IPS DF 19.7 (cell line): ENCODE data around the gene WDFY2.

Experiments used
- DNase-seq: peaks from one replicate; pipeline ENCODE4 v3.0.0-alpha.2; 2013; ENCODE audit warnings: low read depth, low spot score

WDFY2 gene

DNA sequence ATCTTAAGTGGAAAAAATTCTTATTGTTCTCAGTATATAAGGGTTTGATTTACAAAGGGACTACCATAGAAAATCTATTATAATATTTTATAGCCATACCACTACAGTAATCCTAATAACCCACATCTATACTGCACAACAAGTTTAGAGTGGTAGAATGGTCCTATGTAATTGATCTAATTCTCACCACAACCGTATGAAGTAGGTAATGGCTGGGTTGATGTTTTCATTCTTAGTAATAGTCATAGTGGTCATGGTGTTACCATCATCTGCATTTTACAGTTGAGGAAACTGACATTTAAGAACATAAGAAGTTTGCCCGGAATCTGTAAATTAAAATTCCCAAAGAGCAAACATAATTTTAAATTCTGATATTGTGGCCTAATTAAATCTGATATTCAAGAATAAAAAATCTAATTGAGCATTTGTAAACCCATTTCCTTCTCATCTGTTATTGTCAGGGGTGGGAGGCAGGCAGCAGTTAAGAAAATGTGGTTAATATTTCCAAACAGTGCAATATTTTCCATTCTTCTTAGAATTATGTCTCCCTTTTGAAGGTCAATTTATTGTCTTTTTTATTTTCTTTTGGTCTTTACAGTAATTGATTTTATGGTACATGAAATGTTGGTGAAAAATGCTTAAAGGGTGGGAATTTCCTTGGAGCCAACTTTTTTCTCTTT lies 154.1 kb downstream of the WDFY2 start:
- no peak for DNase-seq

DNA sequence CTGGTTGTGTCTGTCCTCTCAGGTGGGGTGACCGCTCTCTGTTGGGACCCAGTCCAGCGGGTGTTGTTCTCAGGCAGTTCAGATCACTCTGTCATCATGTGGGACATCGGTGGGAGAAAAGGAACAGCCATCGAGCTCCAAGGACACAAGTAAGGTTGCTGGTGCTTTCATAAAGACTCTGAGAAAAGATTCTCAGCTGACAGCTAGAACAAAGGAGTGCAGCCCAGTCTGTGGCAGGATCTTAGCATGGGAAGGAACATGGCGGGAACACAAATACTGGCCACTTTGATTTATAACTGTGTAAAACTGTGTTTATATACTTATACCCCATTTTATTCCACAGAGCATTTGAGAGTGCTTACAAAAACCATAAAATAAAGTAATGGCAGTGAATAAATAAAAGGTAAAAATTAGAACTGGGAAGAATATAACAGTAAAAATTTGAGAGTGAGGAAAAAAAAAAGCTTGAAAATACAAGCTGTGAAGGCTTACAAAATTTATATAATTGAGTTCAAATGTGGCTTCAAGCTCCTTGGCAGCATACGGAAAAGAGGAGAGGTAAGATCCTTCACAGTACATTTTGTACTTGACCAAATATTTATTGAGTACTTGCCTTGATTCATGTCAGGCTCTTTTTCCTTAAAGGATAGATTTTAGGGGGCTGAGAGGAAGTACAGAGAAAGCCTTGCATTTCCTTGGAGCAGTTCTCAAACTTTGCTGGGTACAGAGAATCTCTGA lies 154.9 kb downstream of the WDFY2 start:
- no peak for DNase-seq

DNA sequence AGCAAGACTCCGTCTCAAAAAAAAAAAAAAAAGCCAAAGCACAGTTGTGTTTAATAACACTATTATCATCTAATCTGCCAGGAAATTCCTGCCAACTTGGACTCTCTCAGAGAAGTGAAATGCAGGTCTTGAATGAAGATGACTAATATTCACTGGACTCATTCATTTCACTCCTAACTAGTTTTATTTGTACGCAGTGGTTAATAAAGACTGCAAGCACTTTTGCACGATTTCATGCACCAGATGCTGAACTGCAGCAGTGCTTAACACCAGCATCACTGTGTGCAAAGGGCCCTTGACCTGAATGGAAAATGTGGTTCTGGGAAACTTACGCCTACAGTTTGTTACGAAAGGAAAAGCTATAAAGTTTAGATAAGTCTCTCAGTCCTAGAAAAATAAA lies 156.4 kb downstream of the WDFY2 start:
- DNase-seq: no peak

DNA sequence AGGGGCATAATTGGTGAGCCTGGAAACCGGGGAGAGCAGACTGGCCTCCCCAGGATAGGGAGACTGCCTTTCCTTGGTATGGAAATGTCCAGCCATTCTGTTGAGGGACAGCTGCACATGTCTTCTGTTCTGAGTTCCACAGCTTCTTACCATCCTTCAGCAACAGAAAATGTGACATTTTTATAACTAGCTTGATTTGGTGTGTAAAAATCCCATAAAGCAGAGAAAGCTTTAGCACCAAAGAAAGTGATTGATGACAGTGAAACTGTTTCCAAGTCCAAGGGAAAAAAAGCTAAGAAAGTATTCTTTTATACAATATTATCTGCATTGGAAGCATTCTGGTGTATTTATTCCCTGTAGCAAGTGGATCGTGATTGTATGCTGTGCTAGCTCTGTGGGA lies 157.8 kb downstream of the WDFY2 start:
- no peak for DNase-seq

DNA sequence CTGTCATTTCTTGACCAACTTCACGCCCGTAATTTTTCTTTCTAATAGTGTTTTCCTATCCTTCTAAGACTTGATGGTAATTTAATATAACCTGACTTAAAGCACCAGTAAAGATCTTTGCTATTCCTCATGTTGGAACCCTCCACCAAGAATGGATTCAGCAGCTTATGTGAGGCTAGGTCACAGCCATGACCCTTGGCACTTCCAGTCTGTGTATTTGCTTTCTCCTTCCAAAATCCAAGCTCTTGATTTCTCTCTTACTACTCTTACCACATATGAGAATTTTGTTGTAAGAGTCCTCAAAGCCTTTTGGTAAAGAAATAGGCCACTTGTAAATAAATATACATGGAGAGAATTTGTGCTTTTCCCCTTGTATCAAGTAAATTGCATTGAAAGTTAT lies 158.3 kb downstream of the WDFY2 start:
- DNase-seq: no peak

DNA sequence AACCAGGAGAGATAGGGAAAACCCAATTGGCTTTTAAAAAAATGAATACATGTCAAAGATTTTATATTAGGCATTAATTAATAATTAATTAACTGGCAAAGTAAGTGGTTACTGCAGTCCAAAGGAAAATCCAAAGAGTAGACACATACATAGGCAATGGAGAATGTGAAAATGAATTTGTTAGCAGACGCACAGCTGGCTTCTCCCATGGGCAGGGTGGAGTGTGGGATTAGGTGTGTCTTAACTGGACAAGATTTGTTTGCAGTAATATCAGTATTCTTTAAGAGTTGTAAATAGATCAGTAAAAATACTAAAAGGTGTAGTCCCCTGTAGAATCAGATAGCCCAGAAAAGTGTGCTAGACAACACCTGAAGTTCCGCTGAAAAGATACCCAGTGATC lies 161.0 kb downstream of the WDFY2 start:
- DNase-seq: no peak

DNA sequence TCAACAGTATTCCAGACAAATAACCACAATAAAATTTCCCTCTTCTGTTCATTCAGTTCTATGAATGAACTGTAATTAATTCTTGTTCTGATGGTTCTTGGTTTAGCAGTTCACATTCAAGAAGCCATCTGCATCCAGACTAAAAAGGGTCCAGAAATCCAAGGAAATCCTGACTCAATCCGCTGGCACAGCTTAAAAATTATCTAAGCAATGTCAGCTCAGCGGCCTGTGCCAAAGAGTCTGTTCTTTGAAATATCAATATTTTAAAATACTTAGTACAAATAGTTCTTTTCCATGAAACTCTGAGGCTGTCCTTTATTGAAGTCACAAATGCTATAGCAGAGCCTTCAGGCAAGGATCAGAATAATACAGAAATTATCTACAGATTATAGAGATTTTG lies 162.5 kb downstream of the WDFY2 start:
- DNase-seq: no peak

DNA sequence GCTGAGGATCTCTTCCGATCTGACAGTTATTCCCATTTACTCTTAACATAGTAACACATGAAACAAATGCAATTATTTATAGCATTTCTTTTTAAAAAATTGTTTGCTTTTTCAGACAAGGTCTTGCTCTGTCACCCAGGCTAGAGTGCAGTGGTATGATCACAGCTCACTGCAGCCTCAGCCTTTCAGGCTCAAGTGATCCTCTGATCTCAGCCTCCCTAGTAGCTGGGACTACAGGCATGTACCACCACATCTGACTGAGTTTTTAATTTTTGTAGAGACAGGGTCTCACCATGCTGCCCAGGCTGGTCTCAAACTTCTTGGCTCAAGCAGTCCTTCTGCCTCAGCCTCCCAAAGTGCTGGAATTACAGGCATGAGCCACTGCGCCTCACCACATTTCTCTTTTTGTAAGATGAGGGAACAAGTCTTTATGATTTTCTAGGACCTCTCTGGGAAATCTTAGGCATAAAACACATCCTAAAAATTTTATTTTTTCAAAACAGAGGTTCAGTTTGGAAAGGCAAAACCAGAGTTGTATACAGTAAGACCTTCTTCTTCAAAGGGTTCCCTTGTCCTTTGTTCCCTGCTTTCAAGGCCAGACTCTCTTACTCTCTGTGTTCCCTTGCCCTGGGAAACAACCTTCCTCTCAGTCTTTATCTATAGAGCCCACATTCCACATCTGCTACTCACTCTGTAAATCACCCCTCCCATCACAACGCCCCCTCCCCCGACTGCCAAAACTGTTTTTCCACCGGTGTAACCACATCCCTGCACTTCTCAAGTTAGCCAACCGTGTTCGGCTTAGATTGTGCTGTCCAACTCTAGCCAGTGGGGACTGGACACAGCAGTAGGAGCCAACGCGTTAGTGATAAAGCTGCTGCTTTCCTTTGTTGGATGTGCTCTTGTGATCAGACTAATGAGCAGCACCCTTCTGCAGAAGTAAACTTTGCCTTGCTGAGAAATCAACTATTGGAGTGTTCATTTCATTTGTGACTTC lies 163.5 kb downstream of the WDFY2 start:
- no peak for DNase-seq

DNA sequence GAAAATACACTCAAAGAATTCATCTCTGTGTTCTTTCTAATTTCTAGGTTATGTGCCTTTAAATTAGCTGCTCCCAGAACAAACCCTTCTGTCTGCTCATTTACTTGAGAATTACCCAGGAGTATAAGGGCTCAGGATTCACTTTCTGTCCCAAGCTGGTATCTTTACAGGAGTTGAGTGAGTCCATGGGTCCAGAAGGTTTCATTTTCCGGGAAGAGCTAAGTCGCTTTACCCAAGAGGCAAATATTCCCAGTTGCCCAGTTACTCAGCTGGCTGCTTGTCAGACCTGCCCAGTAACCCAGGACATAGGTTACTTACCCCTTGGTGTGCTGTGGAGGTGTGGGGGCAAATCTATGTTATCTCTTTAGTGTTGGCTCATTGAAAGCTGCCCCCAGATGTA lies 172.4 kb downstream of the WDFY2 start:
- DNase-seq: no peak

DNA sequence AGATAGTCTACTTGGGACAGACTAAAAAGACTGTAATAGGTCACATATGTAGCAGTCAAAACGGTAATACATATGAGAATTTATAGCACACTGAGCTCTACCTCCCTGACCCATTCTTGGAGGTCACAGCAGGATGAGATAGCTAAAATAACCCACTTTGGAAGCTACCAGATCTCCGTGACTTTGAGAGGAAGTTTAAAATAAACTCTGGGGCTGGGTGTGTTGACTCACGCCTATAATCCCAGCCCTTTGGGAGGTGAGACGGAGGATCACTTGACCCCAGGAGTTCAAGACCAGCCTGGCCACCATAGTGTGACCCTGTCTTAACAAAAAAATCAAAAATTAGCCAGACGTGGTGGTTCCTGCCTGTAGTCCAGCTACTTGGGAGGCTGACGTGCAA lies 174.4 kb downstream of the WDFY2 start:
- no peak for DNase-seq

DNA sequence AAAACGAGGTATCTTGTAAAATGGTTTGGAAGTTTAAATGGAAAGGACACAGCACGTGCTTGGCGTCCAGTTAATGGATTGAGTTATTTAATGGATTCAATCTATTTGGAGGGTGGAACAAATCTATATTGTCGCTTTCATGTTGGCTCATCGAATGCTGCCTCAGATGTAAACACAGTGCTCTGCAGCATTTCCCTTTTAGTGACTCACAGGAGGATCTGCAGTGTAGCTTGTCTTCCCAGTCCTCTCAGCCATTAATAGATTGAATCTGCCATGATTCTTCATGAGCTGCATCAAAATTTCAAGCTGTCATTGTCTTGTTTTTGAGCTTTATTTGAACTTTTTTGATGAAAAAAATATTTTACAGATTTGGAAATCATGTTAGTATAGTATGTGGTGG lies 175.0 kb downstream of the WDFY2 start:
- DNase-seq: no peak

DNA sequence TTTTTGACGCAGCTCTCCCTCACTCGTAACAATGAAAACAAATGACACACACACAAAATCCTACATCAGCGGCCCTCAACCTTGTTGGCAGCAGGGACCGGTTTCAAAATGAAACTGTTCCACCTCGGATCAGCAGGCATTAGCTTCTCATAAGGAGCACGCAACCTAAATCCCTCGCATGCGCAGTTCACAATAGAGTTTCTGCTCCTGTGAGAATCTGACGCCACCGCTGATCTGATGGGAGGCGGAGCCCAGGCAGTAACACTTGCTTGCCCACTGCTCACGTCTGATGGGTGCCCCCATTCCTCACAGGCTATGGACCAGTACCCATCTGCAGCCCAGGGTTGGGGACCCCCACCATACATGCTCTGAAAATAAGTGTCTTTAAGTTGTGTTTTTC lies 176.3 kb downstream of the WDFY2 start:
- DNase-seq: no peak

DNA sequence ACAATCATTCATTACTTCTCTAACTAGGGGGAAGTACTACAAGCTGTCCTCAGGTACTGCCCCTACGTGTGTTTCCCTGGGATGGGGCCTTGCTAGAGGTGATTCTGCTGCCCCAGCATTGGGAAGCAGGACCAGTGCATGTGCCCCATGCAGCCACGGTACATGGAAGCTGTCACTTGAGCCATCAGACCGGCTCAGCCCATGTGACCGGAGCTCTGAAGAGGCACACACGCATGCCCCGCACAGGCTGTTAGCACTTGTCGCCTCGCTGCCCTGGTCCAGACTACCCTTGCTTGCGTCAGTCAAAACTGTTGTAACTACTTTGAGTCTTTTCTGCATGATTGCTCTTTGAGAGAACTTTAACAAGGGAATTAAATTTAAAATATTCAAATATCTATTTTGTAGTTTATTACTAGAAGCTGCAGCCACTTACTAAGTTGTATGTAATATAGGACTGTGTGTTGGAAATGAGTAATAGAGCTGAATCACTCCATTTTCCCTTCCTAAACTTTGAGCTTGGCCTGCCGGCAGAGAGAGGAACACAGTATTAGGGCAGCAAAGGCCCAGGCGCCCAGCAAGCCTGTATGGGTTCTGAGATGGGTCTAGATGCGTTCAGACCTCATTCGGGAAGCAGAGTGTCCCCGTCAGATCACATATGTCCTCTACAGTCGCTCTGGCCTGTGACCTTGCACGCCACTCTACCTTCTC lies 177.5 kb downstream of the WDFY2 start:
- no peak for DNase-seq

DNA sequence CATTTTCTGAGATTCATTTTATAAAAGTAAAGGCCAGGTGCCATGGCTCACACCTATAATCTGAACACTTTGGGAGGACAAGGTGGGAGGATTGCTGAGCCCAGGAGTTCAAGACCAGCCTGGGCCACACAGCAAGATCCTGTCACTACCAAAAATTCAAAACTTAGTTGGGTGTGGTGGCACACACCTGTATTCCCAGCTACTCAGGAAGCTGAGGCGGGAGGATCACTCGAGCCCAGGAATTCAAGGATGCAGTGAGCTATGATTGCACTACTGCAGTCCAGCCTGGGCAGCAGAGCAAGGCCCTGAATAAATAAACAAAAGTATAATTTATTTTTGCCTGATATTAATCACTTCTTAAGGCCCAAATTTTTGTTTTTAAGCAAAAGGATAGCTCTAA lies 179.2 kb downstream of the WDFY2 start:
- DNase-seq: no peak

DNA sequence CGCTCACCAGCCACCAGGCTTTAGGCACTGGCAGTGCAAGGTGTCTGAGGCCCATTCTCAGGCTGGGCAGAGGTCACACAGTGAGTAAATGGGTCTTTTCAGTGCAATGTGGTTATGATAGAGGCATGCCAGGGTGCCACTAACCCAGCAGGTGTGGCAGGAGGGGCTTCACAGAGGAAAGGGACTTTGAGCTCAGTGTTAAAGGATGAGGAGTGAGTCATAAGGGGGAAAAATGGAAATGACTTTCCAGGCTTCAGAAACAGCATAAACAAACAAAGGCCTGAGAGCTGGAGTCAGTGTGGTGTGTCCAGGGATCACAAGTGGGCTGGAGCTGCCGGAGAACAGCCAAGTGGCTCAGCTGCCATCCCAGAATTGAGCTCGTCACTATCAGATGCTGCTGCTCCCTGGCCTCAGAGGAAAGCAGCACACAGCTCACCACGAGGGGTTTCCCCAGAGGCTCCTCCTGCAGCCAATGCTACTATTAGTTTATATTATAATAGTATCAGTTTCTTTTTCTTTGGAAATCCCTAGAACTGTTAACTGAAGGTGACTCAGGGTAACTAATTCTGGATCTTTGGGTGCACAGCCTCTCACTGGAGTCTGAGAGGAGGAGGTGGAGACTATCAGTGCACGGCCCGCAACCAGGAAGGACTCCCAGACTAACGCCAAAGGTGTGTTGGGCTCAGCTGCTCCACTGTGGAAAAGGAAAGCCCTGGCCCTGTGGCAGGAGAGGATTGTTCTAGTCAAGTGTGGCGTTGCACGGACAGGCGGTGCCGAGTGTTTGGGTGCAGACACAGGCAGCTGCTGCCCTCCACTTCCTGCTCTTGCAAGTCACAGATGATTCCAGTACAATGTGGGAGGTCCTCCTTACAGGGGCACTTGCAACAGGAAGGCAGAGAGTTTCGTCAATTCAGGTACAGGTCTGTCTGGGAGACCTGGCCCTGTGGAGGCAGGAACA lies 180.2 kb downstream of the WDFY2 start:
- no peak for DNase-seq

DNA sequence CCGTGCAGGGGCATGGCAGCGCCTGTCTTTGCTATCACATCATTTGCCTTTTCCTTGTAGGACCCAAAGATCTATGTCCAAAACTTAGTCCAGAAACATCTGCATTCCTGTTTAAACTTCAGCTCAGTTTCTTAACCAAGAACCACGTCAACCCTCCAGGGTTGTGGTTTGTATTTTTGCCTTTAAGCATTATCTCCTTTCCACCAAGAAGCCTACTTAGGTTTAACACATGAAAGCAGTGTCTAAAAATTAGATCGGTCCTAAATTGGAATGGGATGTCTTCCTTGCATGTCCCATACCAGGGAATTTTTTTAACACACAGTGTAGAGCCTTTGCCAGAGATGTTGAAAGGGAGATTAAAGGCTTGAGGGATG lies 180.9 kb downstream of the WDFY2 start:
- no peak for DNase-seq

DNA sequence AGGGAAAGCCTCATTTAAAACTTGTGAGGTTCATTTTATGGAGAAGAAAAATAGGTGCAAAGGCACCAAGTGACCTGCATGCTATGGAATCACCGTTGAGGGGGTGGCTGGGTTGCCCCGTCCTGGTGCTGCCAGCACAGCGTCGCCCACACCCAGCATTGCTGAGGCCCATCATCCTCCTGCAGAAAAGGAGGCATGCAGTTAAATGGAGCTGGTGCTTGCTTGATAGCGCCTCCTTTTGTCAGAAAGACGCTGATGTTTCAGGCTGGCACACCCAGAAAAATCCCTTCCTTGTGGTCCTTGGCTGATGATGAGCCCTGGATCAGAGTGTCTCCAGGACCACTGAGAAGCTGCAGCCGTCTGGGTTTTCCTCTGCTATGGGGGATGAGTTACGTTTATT lies 182.8 kb downstream of the WDFY2 start:
- DNase-seq: no peak

DNA sequence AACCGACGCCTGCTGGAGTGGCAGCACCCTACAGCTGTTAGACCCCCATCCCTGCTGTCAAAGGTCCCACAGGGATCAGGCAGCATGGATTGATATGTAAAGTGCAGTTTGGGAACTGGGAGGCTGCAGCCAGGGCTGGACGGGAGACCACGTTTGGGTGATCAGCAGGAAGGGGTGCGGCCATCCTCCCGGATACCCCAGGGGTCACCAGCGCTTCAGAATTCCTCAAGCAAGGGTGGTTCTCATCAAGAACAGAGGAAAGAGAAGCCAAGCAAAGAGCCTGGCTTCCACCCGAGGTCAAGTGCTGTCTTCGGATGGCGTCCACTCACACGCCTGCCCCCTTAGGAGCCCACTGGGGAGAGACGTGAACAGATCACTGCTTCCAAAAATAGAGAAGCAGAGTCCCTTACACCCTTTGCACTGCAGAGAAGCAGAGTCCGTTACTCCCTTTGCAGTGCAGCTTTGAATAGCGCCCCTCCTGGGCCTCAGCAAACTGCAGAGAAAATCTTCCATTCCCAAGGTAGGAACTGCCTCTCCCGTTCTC lies 184.2 kb downstream of the WDFY2 start:
- DNase-seq: no peak

DNA sequence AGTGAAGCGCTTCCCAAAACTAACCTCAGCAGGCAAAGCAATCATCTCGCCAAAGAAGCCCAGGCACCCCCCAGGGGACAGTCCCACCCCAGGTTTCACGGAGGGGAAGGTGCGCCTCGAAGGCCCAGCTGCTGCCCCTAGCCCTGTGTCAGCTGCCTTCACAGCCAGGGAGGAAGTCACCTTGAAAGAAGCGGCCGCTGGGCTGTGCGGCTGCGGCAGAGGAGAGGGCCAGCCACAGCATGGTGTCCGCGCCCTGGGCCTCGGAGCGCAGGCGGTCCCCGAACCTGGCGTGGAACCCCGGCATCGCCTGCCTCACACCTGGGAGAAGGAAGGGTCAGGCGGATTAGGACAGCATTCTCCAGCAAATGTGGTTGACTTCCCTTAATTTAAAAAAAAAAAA lies 184.7 kb downstream of the WDFY2 start:
- DNase-seq: no peak

DNA sequence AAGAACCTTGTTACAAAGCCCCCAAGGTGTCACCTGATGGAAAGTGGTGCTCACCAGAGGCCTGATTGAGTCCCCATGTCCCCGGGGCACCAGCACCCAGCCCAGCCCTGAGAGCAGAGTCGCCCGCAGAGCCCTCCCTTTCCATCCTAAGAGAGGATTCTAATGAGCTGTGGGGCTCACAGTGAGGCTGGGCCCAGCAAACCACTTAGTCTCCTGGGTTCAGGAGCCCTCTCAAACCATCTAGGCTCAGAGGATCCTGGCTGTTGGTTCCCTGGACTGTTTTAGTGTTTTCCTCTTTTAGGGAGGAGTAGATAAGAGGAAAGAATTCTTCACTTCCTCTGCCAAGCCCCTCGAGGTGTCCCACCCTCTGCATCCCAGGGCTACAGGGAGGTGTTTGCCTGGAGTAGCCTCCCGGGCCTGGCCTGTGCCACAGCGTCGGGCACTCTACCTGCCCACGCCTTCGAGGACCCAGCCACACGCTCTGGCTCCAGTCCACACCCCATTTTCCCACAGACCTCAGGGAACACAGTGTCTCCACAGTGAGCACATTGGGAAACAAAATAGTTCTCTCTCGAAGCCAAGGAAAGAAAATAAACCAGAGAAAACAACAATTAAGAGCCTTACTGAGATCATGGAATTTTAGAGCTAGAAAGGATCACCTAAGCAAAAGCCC lies 185.3 kb downstream of the WDFY2 start:
- no peak for DNase-seq
